Measurements from ENCODE around the gene KREMEN1. TPM values are rescaled to one million over a fixed set of nuclear protein-coding genes. Genes with fewer than 3 reads are reported as not detected.

The KREMEN1 gene
- total and polyA plus RNA-seq, 10 of the 15 experiments (the other 5 are each of a cell fraction or from before 2014, with no cell fraction given) = 0.10 to 2.5 (median 0.20) TPM; not detected in 1

- TF ChIP-seq, protein P1, sequence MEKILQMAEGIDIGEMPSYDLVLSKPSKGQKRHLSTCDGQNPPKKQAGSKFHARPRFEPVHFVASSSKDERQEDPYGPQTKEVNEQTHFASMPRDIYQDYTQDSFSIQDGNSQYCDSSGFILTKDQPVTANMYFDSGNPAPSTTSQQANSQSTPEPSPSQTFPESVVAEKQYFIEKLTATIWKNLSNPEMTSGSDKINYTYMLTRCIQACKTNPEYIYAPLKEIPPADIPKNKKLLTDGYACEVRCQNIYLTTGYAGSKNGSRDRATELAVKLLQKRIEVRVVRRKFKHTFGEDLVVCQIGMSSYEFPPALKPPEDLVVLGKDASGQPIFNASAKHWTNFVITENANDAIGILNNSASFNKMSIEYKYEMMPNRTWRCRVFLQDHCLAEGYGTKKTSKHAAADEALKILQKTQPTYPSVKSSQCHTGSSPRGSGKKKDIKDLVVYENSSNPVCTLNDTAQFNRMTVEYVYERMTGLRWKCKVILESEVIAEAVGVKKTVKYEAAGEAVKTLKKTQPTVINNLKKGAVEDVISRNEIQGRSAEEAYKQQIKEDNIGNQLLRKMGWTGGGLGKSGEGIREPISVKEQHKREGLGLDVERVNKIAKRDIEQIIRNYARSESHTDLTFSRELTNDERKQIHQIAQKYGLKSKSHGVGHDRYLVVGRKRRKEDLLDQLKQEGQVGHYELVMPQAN (conservative IDR thresholded peaks at IDR 0.05) = peak; percentile 33; the same call in 1 of the 2 replicates
- 0 out of 2 replicates have a peak, but pooled peaks have one; percentile 1 for TF ChIP-seq WRNIP1 (IDR thresholded peaks at IDR 0.05; ENCODE audit: borderline replicate concordance, low read depth, low read length)
- no peak for TF ChIP-seq NFXL1 (IDR thresholded peaks at IDR 0.05; ENCODE audit: borderline replicate concordance)
- TF ChIP-seq CBFB (IDR thresholded peaks at IDR 0.05; ENCODE audit: low read depth) = peak; percentile 98
- no peak for TF ChIP-seq IRF5 (IDR thresholded peaks at IDR 0.05; ENCODE audit: borderline replicate concordance)
- TF ChIP-seq TCF3 (IDR thresholded peaks at IDR 0.05; ENCODE audit: borderline replicate concordance, insufficient read depth, low read depth, low read length) = 0 out of 2 replicates have a peak, but pooled peaks have one; percentile 57
- peak; percentile 81 for TF ChIP-seq HDGF (IDR thresholded peaks at IDR 0.05)
- TF ChIP-seq ESRRA (IDR thresholded peaks at IDR 0.05; ENCODE audit: low read length) = no peak
- no peak for TF ChIP-seq ATF3 (IDR thresholded peaks at IDR 0.05; ENCODE audit: borderline replicate concordance, extremely low read depth, low read depth, low read length)
- TF ChIP-seq ASH2L (IDR thresholded peaks at IDR 0.05; ENCODE audit: borderline replicate concordance, low read depth) = no peak
- peak; percentile 59; the same call in 1 of the 2 replicates for TF ChIP-seq MTA3 (IDR thresholded peaks at IDR 0.05; ENCODE audit: borderline replicate concordance, low read length)
- peak; percentile 69; the same call in 1 of the 2 replicates for TF ChIP-seq LARP7 (IDR thresholded peaks at IDR 0.05)
- no peak; the same call in 1 of the 2 replicates for TF ChIP-seq GABPA (IDR thresholded peaks at IDR 0.05; ENCODE audit: low read depth)
- peak; percentile 69 for TF ChIP-seq CUX1 (IDR thresholded peaks at IDR 0.05; ENCODE audit: insufficient replicate concordance, low read depth, low read length)
- peak; percentile 86; the same call in 1 of the 2 replicates for TF ChIP-seq ZBED1 (IDR thresholded peaks at IDR 0.05; ENCODE audit: borderline replicate concordance)
Observed at GRCh38 chr22:29202212-29203192, 129.7 kb downstream of the KREMEN1 start (continued).
